GM23338 (cell line): ENCODE data around the gene ST6GALNAC3. TPM values are rescaled to one million over a fixed set of nuclear protein-coding genes. Genes with fewer than 3 reads are reported as not detected.

Experiments
- ATAC-seq: fragments of 200-7000 bp; cut with Tn5 transposase; 3 replicates; pipeline ENCODE4 v1.9.1; 2020
- DNase-seq: peaks from one replicate; pipeline ENCODE4 v3.0.0-alpha.2; 2015; ENCODE audit warnings: low spot score
- H2AFZ ChIP-seq: fragments of 200-600 bp; sonication (generic); 2 replicates; pipeline ENCODE4 v1.8.0; 2016; ENCODE audit warnings: antibody characterized with exemption, mild to moderate bottlenecking, moderate library complexity
- H3F3A ChIP-seq: fragments of 200-600 bp; sonication (generic); replicated peaks from 2 replicates; pipeline ENCODE4 v1.8.0; 2017; ENCODE audit warnings: antibody characterized with exemption, mixed run types, low read depth
- H3K27ac ChIP-seq: fragments of 200-600 bp; sonication (generic); 2 replicates; pipeline ENCODE4 v1.6.1; 2016; ENCODE audit warnings: low read depth
- H3K27me3 ChIP-seq: fragments of 200-600 bp; sonication (generic); 2 replicates; pipeline ENCODE4 v1.8.0; 2016; ENCODE audit warnings: mild to moderate bottlenecking, mixed run types, moderate library complexity; ENCODE audit not compliant: insufficient read depth
- H3K36me3 ChIP-seq: fragments of 200-600 bp; sonication (generic); 2 replicates; pipeline ENCODE4 v1.8.0; 2016; ENCODE audit warnings: mild to moderate bottlenecking; ENCODE audit not compliant: insufficient read depth
- H3K4me1 ChIP-seq: fragments of 200-600 bp; sonication (generic); 2 replicates; pipeline ENCODE4 v1.8.0; 2016; ENCODE audit warnings: mild to moderate bottlenecking, moderate library complexity; ENCODE audit not compliant: insufficient read depth
- H3K4me2 ChIP-seq: fragments of 200-600 bp; sonication (generic); 2 replicates; pipeline ENCODE4 v1.7.1; 2017; ENCODE audit warnings: mixed run types
- H3K4me3 ChIP-seq: fragments of 200-600 bp; sonication (generic); 2 replicates; pipeline ENCODE4 v1.6.1; 2016; ENCODE audit warnings: mixed run types
- H3K79me2 ChIP-seq: fragments of 200-600 bp; sonication (generic); replicated peaks from 2 replicates; pipeline ENCODE4 v1.8.0; 2017; ENCODE audit warnings: mild to moderate bottlenecking; ENCODE audit not compliant: insufficient read depth
- H3K9me2 ChIP-seq: fragments of 200-600 bp; sonication (generic); 2 replicates; pipeline ENCODE4 v1.8.0; 2017; ENCODE audit not compliant: insufficient read depth
- H4K20me1 ChIP-seq: fragments of 200-600 bp; sonication (generic); replicated peaks from 2 replicates; pipeline ENCODE4 v1.8.0; 2017; ENCODE audit warnings: mild to moderate bottlenecking; ENCODE audit not compliant: insufficient read depth
- H3K27ac Mint-ChIP-seq: 2 replicates; pipeline ENCODE4 v1.8.0; 2020; ENCODE audit warnings: inconsistent platforms, mild to moderate bottlenecking, moderate library complexity, mixed read lengths
- H3K27me3 Mint-ChIP-seq: 3 replicates; pipeline ENCODE4 v1.8.0; 2022; ENCODE audit warnings: low read depth, mild to moderate bottlenecking, moderate library complexity, mixed read lengths, inconsistent platforms; ENCODE audit not compliant: insufficient read depth, poor library complexity
- H3K36me3 Mint-ChIP-seq: 3 replicates; pipeline ENCODE4 v1.8.0; 2021; ENCODE audit warnings: low read depth, mild to moderate bottlenecking, inconsistent platforms, moderate library complexity, mixed read lengths
- H3K4me1 Mint-ChIP-seq: 3 replicates; pipeline ENCODE4 v1.8.0; 2020; ENCODE audit warnings: mild to moderate bottlenecking, inconsistent platforms, mixed read lengths
- H3K4me3 Mint-ChIP-seq: 3 replicates; pipeline ENCODE4 v1.8.0; 2021; ENCODE audit warnings: moderate library complexity, mild to moderate bottlenecking, inconsistent platforms, mixed read lengths
- H3K9me3 Mint-ChIP-seq: 3 replicates; pipeline ENCODE4 v1.8.0; 2020; ENCODE audit warnings: moderate library complexity, mild to moderate bottlenecking, inconsistent platforms, mixed read lengths
- CREB1 ChIP-seq: fragments of 250-450 bp; sonication (Bioruptor Pico); IDR thresholded peaks from 2 replicates; pipeline ENCODE4 v1.5.0; 2020; ENCODE audit warnings: low read depth, mild to moderate bottlenecking, moderate library complexity
- ETS1 ChIP-seq: IDR thresholded peaks from 2 replicates; pipeline ENCODE4 v1.6.1; 2016; ENCODE audit warnings: antibody characterized with exemption
- NANOG ChIP-seq: IDR thresholded peaks from 2 replicates; pipeline ENCODE4 v1.6.1; 2016; ENCODE audit warnings: antibody characterized with exemption, borderline replicate concordance
- POLR2AphosphoS5 ChIP-seq: IDR thresholded peaks from 2 replicates; pipeline ENCODE4 v1.6.1; 2016; ENCODE audit warnings: antibody characterized with exemption, low read depth
- REST ChIP-seq: IDR thresholded peaks from one replicate; pipeline ENCODE4 v1.6.1; 2018; ENCODE audit warnings: antibody characterized with exemption; ENCODE audit not compliant: unreplicated experiment
- STAT1 ChIP-seq: IDR thresholded peaks from one replicate; pipeline ENCODE4 v1.6.1; 2016; ENCODE audit warnings: antibody characterized with exemption; ENCODE audit not compliant: unreplicated experiment
- ZNF114 ChIP-seq: fragments of 250-450 bp; sonication (Bioruptor Pico); IDR thresholded peaks from 2 replicates; pipeline ENCODE4 v1.5.0; 2020; ENCODE audit warnings: mild to moderate bottlenecking, moderate library complexity
- ZNF331 ChIP-seq: fragments of 250-450 bp; sonication (Bioruptor Pico); IDR thresholded peaks from 2 replicates; pipeline ENCODE4 v1.5.0; 2020; ENCODE audit warnings: low read depth, mild to moderate bottlenecking, moderate library complexity
- polyA plus RNA-seq: library from polyadenylated mRNA; unstranded; fragments of >200 nt; fragmentation: Nextera tagmentation; extraction: Ambion mirVana; gene quantifications from 2 replicates; pipeline ENCODE4 v1.2.1, GENCODE V29; 2016
- total RNA-seq: library from RNA; depleted of rRNA; stranded (reverse); fragments of >200 nt; shearing (Covaris generic); gene quantifications from 2 replicates; pipeline ENCODE4 v1.2.3, GENCODE V29; 2014
- TF ChIP-seq, protein P1 (sequence below), 2 experiments: fragments of 200-600 bp in 1 of 2; sonication (generic) in 1 of 2; conservative IDR thresholded peaks; 2 replicates each; pipeline versions ENCODE4 v1.5.1 to v1.6.1; 2016 to 2017; ENCODE audit warnings: antibody characterized with exemption in 2 of 2, low read depth in 2 of 2, mild to moderate bottlenecking in 2 of 2, moderate library complexity in 1 of 2

The ST6GALNAC3 gene
- total and polyA plus RNA-seq, 2 experiments from 2014 or later = 4.7 to 11.6 TPM

DNA sequence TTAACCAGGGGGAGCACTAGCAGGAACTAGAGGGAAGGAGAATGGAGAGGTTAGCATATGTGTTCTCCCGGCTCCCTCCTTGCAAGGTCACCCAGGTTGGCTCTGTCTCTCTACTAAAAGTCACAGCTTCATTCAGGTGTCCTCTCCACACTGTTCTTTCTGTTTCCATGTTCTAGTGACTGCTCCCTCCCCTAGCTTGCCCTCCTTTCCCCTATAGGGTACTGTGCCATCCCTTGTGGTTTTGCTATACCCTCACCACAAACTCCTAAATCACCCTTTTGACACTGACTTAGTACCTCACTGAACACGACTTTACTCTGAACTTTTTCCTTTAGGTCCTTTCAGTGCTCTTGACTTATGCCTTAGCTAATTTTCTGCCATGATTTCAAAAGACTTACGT lies 389.3 kb downstream of the ST6GALNAC3 start:
- H3F3A ChIP-seq = no peaks in the 10 kb centered on the region
- TF ChIP-seq ZNF331 (no peak), STAT1 (no peak), REST (no peak), ETS1 (no peak)
- TF ChIP-seq, protein P1, sequence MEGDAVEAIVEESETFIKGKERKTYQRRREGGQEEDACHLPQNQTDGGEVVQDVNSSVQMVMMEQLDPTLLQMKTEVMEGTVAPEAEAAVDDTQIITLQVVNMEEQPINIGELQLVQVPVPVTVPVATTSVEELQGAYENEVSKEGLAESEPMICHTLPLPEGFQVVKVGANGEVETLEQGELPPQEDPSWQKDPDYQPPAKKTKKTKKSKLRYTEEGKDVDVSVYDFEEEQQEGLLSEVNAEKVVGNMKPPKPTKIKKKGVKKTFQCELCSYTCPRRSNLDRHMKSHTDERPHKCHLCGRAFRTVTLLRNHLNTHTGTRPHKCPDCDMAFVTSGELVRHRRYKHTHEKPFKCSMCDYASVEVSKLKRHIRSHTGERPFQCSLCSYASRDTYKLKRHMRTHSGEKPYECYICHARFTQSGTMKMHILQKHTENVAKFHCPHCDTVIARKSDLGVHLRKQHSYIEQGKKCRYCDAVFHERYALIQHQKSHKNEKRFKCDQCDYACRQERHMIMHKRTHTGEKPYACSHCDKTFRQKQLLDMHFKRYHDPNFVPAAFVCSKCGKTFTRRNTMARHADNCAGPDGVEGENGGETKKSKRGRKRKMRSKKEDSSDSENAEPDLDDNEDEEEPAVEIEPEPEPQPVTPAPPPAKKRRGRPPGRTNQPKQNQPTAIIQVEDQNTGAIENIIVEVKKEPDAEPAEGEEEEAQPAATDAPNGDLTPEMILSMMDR (conservative IDR thresholded peaks at IDR 0.05; ENCODE audit: low read depth in 2 of 2) = no peak
- H4K20me1 ChIP-seq = no peaks in the 10 kb centered on the region
- Mint-ChIP-seq H3K27me3 (no peaks in the 10 kb centered on the region), H3K27ac (no peak overlapping the region), H3K4me1 (peaks cover 12% of the 10 kb centered on the region; the same call in 2 of the 3 replicates), H3K4me3 (no peak overlapping the region), H3K36me3 (peaks cover 3% of the 10 kb centered on the region; the same call in 2 of the 3 replicates), H3K9me3 (peaks cover 2% of the 10 kb centered on the region; the same call in 1 of the 3 replicates)
- no peak overlapping the region for H2AFZ ChIP-seq
- 0 out of 2 replicates have a peak, but pooled peaks cover 7% of the 10 kb centered on the region for H3K4me1 ChIP-seq
- no peaks in the 10 kb centered on the region for H3K9me2 ChIP-seq
- ATAC-seq (no peak), DNase-seq (no peak)
- H3K27me3 ChIP-seq = no peaks in the 10 kb centered on the region
- H3K79me2 ChIP-seq = no peaks in the 10 kb centered on the region
- H3K4me3 ChIP-seq = no peak overlapping the region
- H3K36me3 ChIP-seq = no peaks in the 10 kb centered on the region
- no peak overlapping the region for H3K4me2 ChIP-seq
- H3K27ac ChIP-seq = no peak overlapping the region

GRCh38 chr1:76465030-76465429 lies 390.5 kb downstream of the ST6GALNAC3 start:
- H3K9me2 ChIP-seq = no peaks in the 10 kb centered on the region
- no peak overlapping the region for H3K4me2 ChIP-seq
- Mint-ChIP-seq H3K27ac (no peak overlapping the region), H3K36me3 (no peaks in the 10 kb centered on the region), H3K27me3 (no peaks in the 10 kb centered on the region), H3K4me1 (peaks cover 16% of the 10 kb centered on the region; the same call in 2 of the 3 replicates), H3K9me3 (no peaks in the 10 kb centered on the region), H3K4me3 (no peak overlapping the region)
- H3K4me1 ChIP-seq = 0 out of 2 replicates have a peak, but pooled peaks cover 7% of the 10 kb centered on the region
- ATAC-seq (no peak), DNase-seq (no peak)
- H3F3A ChIP-seq = no peaks in the 10 kb centered on the region
- H3K27me3 ChIP-seq = no peaks in the 10 kb centered on the region
- no peaks in the 10 kb centered on the region for H3K36me3 ChIP-seq
- no peaks in the 10 kb centered on the region for H3K79me2 ChIP-seq
- no peaks in the 10 kb centered on the region for H4K20me1 ChIP-seq
- H2AFZ ChIP-seq = no peak overlapping the region
- no peak overlapping the region for H3K4me3 ChIP-seq
- H3K27ac ChIP-seq = no peak overlapping the region
- TF ChIP-seq ETS1 = no peak
- no peak for TF ChIP-seq STAT1
- no peak for TF ChIP-seq ZNF114 (CRISPR knock-in tag)
- TF ChIP-seq, protein P1 (conservative IDR thresholded peaks at IDR 0.05; ENCODE audit: low read depth in 2 of 2) = no peak
- TF ChIP-seq POLR2AphosphoS5 = no peak
- no peak for TF ChIP-seq NANOG
- TF ChIP-seq CREB1 = no peak
